Neural cell (in vitro differentiated cells): ENCODE results near the gene GH1.
"Not testable (repeated sequence)": the region's sequence is repeated elsewhere in the genome, so short reads cannot be mapped to it uniquely, and the experiment has no call there.

Experiments used
- CTCF ChIP-seq: fragments of 450-650 bp; IDR thresholded peaks from 2 replicates; pipeline ENCODE4 v1.5.1; 2014; ENCODE audit warnings: antibody characterized with exemption, mild to moderate bottlenecking, moderate library complexity; ENCODE audit not compliant: poor library complexity, severe bottlenecking
- EP300 ChIP-seq: fragments of 450-650 bp; conservative IDR thresholded peaks from 2 replicates; pipeline ENCODE4 v1.6.1; 2014; ENCODE audit warnings: antibody characterized with exemption, mild to moderate bottlenecking, moderate library complexity; ENCODE audit not compliant: poor library complexity, severe bottlenecking
- EZH2 ChIP-seq: fragments of 200-600, 300-800 bp; shearing (Covaris generic), sonication (generic); IDR thresholded peaks from 2 replicates; pipeline ENCODE4 v1.6.1; 2014; ENCODE audit warnings: antibody characterized with exemption, low read length, borderline replicate concordance, mild to moderate bottlenecking; ENCODE audit not compliant: insufficient read depth, poor library complexity, severe bottlenecking
- MXI1 ChIP-seq: fragments of 450-650 bp; conservative IDR thresholded peaks from 2 replicates; pipeline ENCODE4 v1.6.1; 2014; ENCODE audit warnings: antibody characterized with exemption, mild to moderate bottlenecking; ENCODE audit not compliant: poor library complexity, severe bottlenecking
- POLR2AphosphoS5 ChIP-seq: IDR thresholded peaks from 2 replicates; pipeline ENCODE4 v1.6.1; 2012
- RAD21 ChIP-seq: fragments of 450-650 bp; conservative IDR thresholded peaks from 2 replicates; pipeline ENCODE4 v1.6.1; 2014; ENCODE audit warnings: antibody characterized with exemption, mild to moderate bottlenecking, moderate library complexity
- SMC3 ChIP-seq: fragments of 450-650 bp; conservative IDR thresholded peaks from 2 replicates; pipeline ENCODE4 v1.6.1; 2014; ENCODE audit warnings: antibody characterized with exemption, mild to moderate bottlenecking, moderate library complexity; ENCODE audit not compliant: poor library complexity
- TAF1 ChIP-seq: IDR thresholded peaks from 2 replicates; pipeline ENCODE4 v1.6.1; 2012; ENCODE audit warnings: low read depth
- TF ChIP-seq, protein P1 (sequence below): IDR thresholded peaks from 2 replicates; pipeline ENCODE4 v1.6.1; 2012; ENCODE audit warnings: borderline replicate concordance

GRCh38 chr17:63917206-63917605 lies 1.4 kb downstream of the GH1 start:
- TF ChIP-seq POLR2AphosphoS5, CTCF, SMC3, EZH2, EP300, RAD21, TAF1, MXI1: not testable (repeated sequence)
- TF ChIP-seq, protein P1, sequence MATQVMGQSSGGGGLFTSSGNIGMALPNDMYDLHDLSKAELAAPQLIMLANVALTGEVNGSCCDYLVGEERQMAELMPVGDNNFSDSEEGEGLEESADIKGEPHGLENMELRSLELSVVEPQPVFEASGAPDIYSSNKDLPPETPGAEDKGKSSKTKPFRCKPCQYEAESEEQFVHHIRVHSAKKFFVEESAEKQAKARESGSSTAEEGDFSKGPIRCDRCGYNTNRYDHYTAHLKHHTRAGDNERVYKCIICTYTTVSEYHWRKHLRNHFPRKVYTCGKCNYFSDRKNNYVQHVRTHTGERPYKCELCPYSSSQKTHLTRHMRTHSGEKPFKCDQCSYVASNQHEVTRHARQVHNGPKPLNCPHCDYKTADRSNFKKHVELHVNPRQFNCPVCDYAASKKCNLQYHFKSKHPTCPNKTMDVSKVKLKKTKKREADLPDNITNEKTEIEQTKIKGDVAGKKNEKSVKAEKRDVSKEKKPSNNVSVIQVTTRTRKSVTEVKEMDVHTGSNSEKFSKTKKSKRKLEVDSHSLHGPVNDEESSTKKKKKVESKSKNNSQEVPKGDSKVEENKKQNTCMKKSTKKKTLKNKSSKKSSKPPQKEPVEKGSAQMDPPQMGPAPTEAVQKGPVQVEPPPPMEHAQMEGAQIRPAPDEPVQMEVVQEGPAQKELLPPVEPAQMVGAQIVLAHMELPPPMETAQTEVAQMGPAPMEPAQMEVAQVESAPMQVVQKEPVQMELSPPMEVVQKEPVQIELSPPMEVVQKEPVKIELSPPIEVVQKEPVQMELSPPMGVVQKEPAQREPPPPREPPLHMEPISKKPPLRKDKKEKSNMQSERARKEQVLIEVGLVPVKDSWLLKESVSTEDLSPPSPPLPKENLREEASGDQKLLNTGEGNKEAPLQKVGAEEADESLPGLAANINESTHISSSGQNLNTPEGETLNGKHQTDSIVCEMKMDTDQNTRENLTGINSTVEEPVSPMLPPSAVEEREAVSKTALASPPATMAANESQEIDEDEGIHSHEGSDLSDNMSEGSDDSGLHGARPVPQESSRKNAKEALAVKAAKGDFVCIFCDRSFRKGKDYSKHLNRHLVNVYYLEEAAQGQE = not testable (repeated sequence)
